HEK293T (cell line): ENCODE measurements around the gene IFFO2.

ENCODE experiments used
- BHLHE40 ChIP-seq: fragments of 450-650 bp; IDR thresholded peaks from 2 replicates; pipeline ENCODE4 v1.6.1; 2016; ENCODE audit warnings: mild to moderate bottlenecking, moderate library complexity, borderline replicate concordance
- FOXA1 ChIP-seq: fragments of 450-650 bp; IDR thresholded peaks from 2 replicates; pipeline ENCODE4 v1.6.1; 2016; ENCODE audit warnings: mild to moderate bottlenecking
- HDGF ChIP-seq: fragments of 450-650 bp; IDR thresholded peaks from 2 replicates; pipeline ENCODE4 v1.6.1; 2017; ENCODE audit warnings: antibody characterized with exemption, borderline replicate concordance
- SP1 ChIP-seq: fragments of 450-650 bp; IDR thresholded peaks from 2 replicates; pipeline ENCODE4 v1.6.1; 2017
- SUZ12 ChIP-seq: fragments of 450-650 bp; IDR thresholded peaks from 2 replicates; pipeline ENCODE4 v1.6.1; 2016; ENCODE audit warnings: mild to moderate bottlenecking

DNA sequence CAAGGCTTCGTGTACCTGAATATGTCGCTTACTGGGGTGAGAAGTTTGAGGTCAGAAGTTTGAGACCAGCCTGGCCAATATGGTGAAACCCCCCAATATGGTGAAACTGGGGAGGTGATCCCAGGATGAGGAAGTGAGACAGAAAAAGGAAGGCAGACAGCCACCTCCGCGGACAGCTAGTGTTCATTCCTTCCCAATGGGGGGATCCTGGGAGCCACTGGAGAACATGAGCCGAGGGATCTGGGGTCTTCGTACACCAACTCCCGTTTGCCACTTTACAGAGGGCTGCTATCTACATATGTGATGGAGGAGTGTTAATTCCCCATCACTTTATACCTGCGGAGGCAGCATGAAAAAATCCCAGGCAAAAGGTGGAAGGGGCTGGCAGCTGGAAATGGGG, 19.6 kb upstream of the IFFO2 start:
- TF ChIP-seq BHLHE40 (no peak), HDGF (no peak), FOXA1 (no peak), SUZ12 (no peak), SP1 (no peak)
